Endodermal cell (in vitro differentiated cells): ENCODE measurements around the gene CTPS1. TPM values are rescaled to one million over a fixed set of nuclear protein-coding genes. Genes with fewer than 3 reads are reported as not detected.

Experiments
- DNase-seq: peaks from one replicate; pipeline ENCODE4 v3.0.0-alpha.2; 2017
- H3K27ac ChIP-seq: 2 replicates; pipeline ENCODE4 v1.5.1; 2013; ENCODE audit warnings: mild to moderate bottlenecking, low read depth, low read length, moderate library complexity
- H3K27me3 ChIP-seq: 2 replicates; pipeline ENCODE4 v1.6.1; 2013; ENCODE audit warnings: mild to moderate bottlenecking, low read length, moderate library complexity; ENCODE audit not compliant: insufficient read depth, control insufficient read depth, poor library complexity, severe bottlenecking
- H3K36me3 ChIP-seq: 2 replicates; pipeline ENCODE4 v1.7.0; 2013; ENCODE audit warnings: mild to moderate bottlenecking, low read length, moderate library complexity; ENCODE audit not compliant: control insufficient read depth, insufficient read depth
- H3K4me1 ChIP-seq: one replicate; pipeline ENCODE4 v1.7.0; 2013; ENCODE audit warnings: low read length; ENCODE audit not compliant: control insufficient read depth, insufficient read depth
- H3K4me3 ChIP-seq: 2 replicates; pipeline ENCODE4 v1.5.1; 2013; ENCODE audit warnings: mild to moderate bottlenecking, low read length, moderate library complexity
- H3K9ac ChIP-seq: 2 replicates; pipeline ENCODE4 v1.6.1; 2013; ENCODE audit warnings: mild to moderate bottlenecking, low read length, moderate library complexity; ENCODE audit not compliant: poor library complexity, severe bottlenecking; ENCODE audit errors: extremely low read depth
- H3K9me3 ChIP-seq: 2 replicates; pipeline ENCODE4 v1.6.1; 2013; ENCODE audit warnings: mild to moderate bottlenecking, low read length, moderate library complexity; ENCODE audit not compliant: control insufficient read depth
- H3K27ac Mint-ChIP-seq: 2 replicates; pipeline ENCODE4 v1.8.0; 2020; ENCODE audit warnings: mixed read lengths
- H3K27me3 Mint-ChIP-seq: 2 replicates; pipeline ENCODE4 v1.8.0; 2021; ENCODE audit warnings: mild to moderate bottlenecking, mixed read lengths; ENCODE audit not compliant: insufficient read depth
- H3K36me3 Mint-ChIP-seq: 2 replicates; pipeline ENCODE4 v1.8.0; 2020; ENCODE audit warnings: low read depth, mixed read lengths
- H3K4me1 Mint-ChIP-seq: 2 replicates; pipeline ENCODE4 v1.8.0; 2020; ENCODE audit warnings: mixed read lengths
- H3K4me3 Mint-ChIP-seq: 2 replicates; pipeline ENCODE4 v1.8.0; 2020; ENCODE audit warnings: mild to moderate bottlenecking, moderate library complexity, mixed read lengths
- H3K9me3 Mint-ChIP-seq: 2 replicates; pipeline ENCODE4 v1.8.0; 2020; ENCODE audit warnings: mild to moderate bottlenecking, mixed read lengths
- CTCF ChIP-seq: fragments of 200-600 bp; sonication (generic); conservative IDR thresholded peaks from 2 replicates; pipeline ENCODE4 v1.5.0; 2021; ENCODE audit warnings: antibody characterized with exemption, mild to moderate bottlenecking
- WGBS, 2 experiments: methylation state at CpG; one replicate each; pipeline versions ENCODE4 v1.1.5 to v1.1.7; 2013; ENCODE audit warnings: missing lambda C conversion rate in 2 of 2, mixed read lengths in 1 of 2; ENCODE audit not compliant: insufficient coverage in 1 of 2, insufficient read length in 1 of 2; 5-methylcytosine and 5-hydroxymethylcytosine counted together
- total RNA-seq, 2 donors: library from RNA; stranded (reverse); fragmentation: NEBNext Ultra II Directional in 1 of 2; extraction: Animal tissue kit (Norgen Biotek cat#: 25700) in 1 of 2; gene quantifications; 2 replicates in 1 of 2; 3 replicates in 1 of 2; pipeline ENCODE4 v1.2.1, GENCODE V29; 2021

CTPS1 gene
- total RNA-seq, 2 donors from 2014 or later: 79.9 to 84.0 TPM

GRCh38 chr1:40971966-40972365, 7.5 kb upstream of the CTPS1 start:
- 89 to 100% methylated on average over 1 of the region's 1 CpG for WGBS, 2 experiments
- no peak for DNase-seq
- Histone ChIP-seq H3K9ac (no peak overlapping the region), H3K27me3 (no peaks in the 10 kb centered on the region), H3K27ac (no peak overlapping the region), H3K4me1 (no peaks in the 10 kb centered on the region), H3K36me3 (no peaks in the 10 kb centered on the region), H3K9me3 (no peaks in the 10 kb centered on the region), H3K4me3 (no peak overlapping the region)
- no peaks in the 10 kb centered on the region for H3K36me3 Mint-ChIP-seq
- H3K4me3 Mint-ChIP-seq: no peak overlapping the region
- H3K9me3 Mint-ChIP-seq: no peaks in the 10 kb centered on the region
- peaks cover 6% of the 10 kb centered on the region for H3K4me1 Mint-ChIP-seq
- TF ChIP-seq CTCF: no peak
- H3K27ac Mint-ChIP-seq: no peak overlapping the region
- no peaks in the 10 kb centered on the region for H3K27me3 Mint-ChIP-seq

- H3K27ac Mint-ChIP-seq: no peak overlapping the region
- no peaks in the 10 kb centered on the region for H3K9me3 Mint-ChIP-seq
- no peaks in the 10 kb centered on the region for H3K36me3 ChIP-seq
- WGBS, 2 experiments: 88 to 100% methylated on average over 1 to 2 of the region's 2 CpGs
- H3K4me1 Mint-ChIP-seq: peaks cover 6% of the 10 kb centered on the region
- H3K27ac ChIP-seq: no peak overlapping the region
- no peak for TF ChIP-seq CTCF
- no peaks in the 10 kb centered on the region for H3K27me3 Mint-ChIP-seq
- H3K9ac ChIP-seq: no peak overlapping the region
- H3K4me3 Mint-ChIP-seq: no peak overlapping the region
- no peaks in the 10 kb centered on the region for H3K9me3 ChIP-seq
- no peak for DNase-seq
- H3K36me3 Mint-ChIP-seq: no peaks in the 10 kb centered on the region
- H3K27me3 ChIP-seq: no peaks in the 10 kb centered on the region
- H3K4me3 ChIP-seq: no peak overlapping the region
- no peaks in the 10 kb centered on the region for H3K4me1 ChIP-seq
Measured at GRCh38 chr1:40973912-40974311, 5.6 kb upstream of the CTPS1 start.

DNA sequence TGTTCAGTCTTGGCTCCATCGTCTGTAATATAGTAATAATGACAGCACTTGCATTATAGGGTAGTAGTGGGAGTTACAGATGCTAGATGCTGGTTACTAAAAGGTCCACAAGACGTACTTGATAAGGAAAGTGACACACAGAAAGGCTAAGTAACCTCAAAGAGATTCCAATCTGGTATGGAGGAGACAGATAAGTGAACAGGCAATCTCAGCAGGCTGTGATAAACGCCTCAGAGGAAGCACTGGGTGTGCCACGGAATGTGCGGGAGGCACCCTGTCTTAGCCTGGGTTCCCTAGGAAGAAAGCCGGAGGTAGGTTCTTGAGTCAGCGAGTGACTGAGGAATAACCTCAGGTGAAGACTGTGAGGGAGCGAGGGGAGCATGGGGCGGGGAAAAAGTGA, 4.6 kb upstream of the CTPS1 start:
- Histone ChIP-seq H3K36me3 (no peaks in the 10 kb centered on the region), H3K9ac (no peak overlapping the region), H3K27me3 (no peaks in the 10 kb centered on the region), H3K27ac (no peak overlapping the region), H3K4me3 (no peak overlapping the region), H3K4me1 (no peaks in the 10 kb centered on the region), H3K9me3 (no peaks in the 10 kb centered on the region)
- no peak for DNase-seq
- WGBS, 2 experiments: 92% methylated on average over 8 to 9 of the region's 9 CpGs
- Mint-ChIP-seq H3K4me3 (no peak overlapping the region), H3K36me3 (no peaks in the 10 kb centered on the region), H3K27ac (no peak overlapping the region), H3K27me3 (no peaks in the 10 kb centered on the region), H3K9me3 (no peaks in the 10 kb centered on the region), H3K4me1 (peaks cover 6% of the 10 kb centered on the region)
- no peak for TF ChIP-seq CTCF
